ENCODE measurements around the gene PIGN. TPM values are rescaled to one million over a fixed set of nuclear protein-coding genes. Genes with fewer than 3 reads are reported as not detected.

Gene PIGN
- total RNA-seq, 1 experiment from 2014 or later: 52.5 TPM

- Mint-ChIP-seq H3K27ac (ENCODE audit: unreplicated experiment) (no peak overlapping the region), H3K27me3 (ENCODE audit: unreplicated experiment) (peaks cover 15% of the 10 kb centered on the region), H3K36me3 (ENCODE audit: insufficient read depth, unreplicated experiment) (no peaks in the 10 kb centered on the region), H3K9me3 (ENCODE audit: low read depth, unreplicated experiment) (no peaks in the 10 kb centered on the region), H3K4me3 (ENCODE audit: low read depth, unreplicated experiment) (no peak overlapping the region), H3K4me1 (ENCODE audit: low read depth, unreplicated experiment) (no peaks in the 10 kb centered on the region)
- no peak for DNase-seq
- TF ChIP-seq CTCF (IDR thresholded peaks at IDR 0.05; ENCODE audit: unreplicated experiment): no peak
- CTCF ChIA-PET: no interaction called here
- BruUV-seq (replicated peaks): no TSS peak
- intact Hi-C loops (cut with micrococcal nuclease; ENCODE audit: unreplicated experiment): no loop called here
Measured at GRCh38 chr18:62027914-62028520, 158.8 kb downstream of the PIGN start.

- Mint-ChIP-seq H3K9me3 (ENCODE audit: low read depth, unreplicated experiment) (no peaks in the 10 kb centered on the region), H3K4me1 (ENCODE audit: low read depth, unreplicated experiment) (no peaks in the 10 kb centered on the region), H3K4me3 (ENCODE audit: low read depth, unreplicated experiment) (no peak overlapping the region), H3K27ac (ENCODE audit: unreplicated experiment) (no peak overlapping the region), H3K27me3 (ENCODE audit: unreplicated experiment) (peaks cover 15% of the 10 kb centered on the region), H3K36me3 (ENCODE audit: insufficient read depth, unreplicated experiment) (no peaks in the 10 kb centered on the region)
- intact Hi-C loops (cut with micrococcal nuclease; ENCODE audit: unreplicated experiment): no loop called here
- DNase-seq: no peak
- TF ChIP-seq CTCF (IDR thresholded peaks at IDR 0.05; ENCODE audit: unreplicated experiment): no peak
- BruUV-seq (replicated peaks): no TSS peak
- CTCF ChIA-PET: no interaction called here
Measured at GRCh38 chr18:62026586-62026985, 160.3 kb downstream of the PIGN start.

- CTCF ChIA-PET: no interaction called here
- intact Hi-C loops (cut with micrococcal nuclease; ENCODE audit: unreplicated experiment): no loop called here
- Mint-ChIP-seq H3K9me3 (ENCODE audit: low read depth, unreplicated experiment) (no peaks in the 10 kb centered on the region), H3K4me3 (ENCODE audit: low read depth, unreplicated experiment) (no peak overlapping the region), H3K4me1 (ENCODE audit: low read depth, unreplicated experiment) (no peaks in the 10 kb centered on the region), H3K36me3 (ENCODE audit: insufficient read depth, unreplicated experiment) (no peaks in the 10 kb centered on the region), H3K27ac (ENCODE audit: unreplicated experiment) (no peak overlapping the region), H3K27me3 (ENCODE audit: unreplicated experiment) (peaks cover 15% of the 10 kb centered on the region)
- no TSS peak for BruUV-seq (replicated peaks)
- DNase-seq: no peak
- no peak for TF ChIP-seq CTCF (IDR thresholded peaks at IDR 0.05; ENCODE audit: unreplicated experiment)
Measured at GRCh38 chr18:62024983-62025382, 161.9 kb downstream of the PIGN start.

GRCh38 chr18:62023536-62023935 lies 163.3 kb downstream of the PIGN start:
- Mint-ChIP-seq H3K27ac (ENCODE audit: unreplicated experiment) (no peak overlapping the region), H3K9me3 (ENCODE audit: low read depth, unreplicated experiment) (no peaks in the 10 kb centered on the region), H3K27me3 (ENCODE audit: unreplicated experiment) (peaks cover 15% of the 10 kb centered on the region), H3K36me3 (ENCODE audit: insufficient read depth, unreplicated experiment) (no peaks in the 10 kb centered on the region), H3K4me3 (ENCODE audit: low read depth, unreplicated experiment) (no peak overlapping the region), H3K4me1 (ENCODE audit: low read depth, unreplicated experiment) (no peaks in the 10 kb centered on the region)
- no peak for DNase-seq
- intact Hi-C loops (cut with micrococcal nuclease; ENCODE audit: unreplicated experiment): no loop called here
- TF ChIP-seq CTCF (IDR thresholded peaks at IDR 0.05; ENCODE audit: unreplicated experiment): no peak
- no TSS peak for BruUV-seq (replicated peaks)
- CTCF ChIA-PET: interaction anchor here (0.6 kb wide), 1 partner anchor 22 kb away, joined by 3 read pairs; no protein-coding TSS in a partner anchor
